Panc1 (cell line): ENCODE measurements around the gene SYCE3. TPM values are rescaled to one million over a fixed set of nuclear protein-coding genes. Genes with fewer than 3 reads are reported as not detected.

Experiments
- ATAC-seq: fragments of 200-7000 bp; cut with Tn5 transposase; 2 replicates; pipeline ENCODE4 v1.9.1; 2020; ENCODE audit warnings: mild to moderate bottlenecking, moderate library complexity
- BruUV-seq: library from RNA; stranded (reverse); fragments of 400-500 nt; replicated peaks from 2 replicates; lab custom pipeline; 2021; lab: Mats Ljungman, UMichigan
- CTCF ChIA-PET: fragments of 300-600 bp; sonication (Branson Sonifier 250); formaldehyde crosslinking; loops from one replicate; lab custom pipeline; 2022; ENCODE audit warnings: antibody characterized with exemption; lab: Charles Lee
- POLR2A ChIA-PET: fragments of 300-600 bp; sonication (Branson Sonifier 250); formaldehyde crosslinking; loops from one replicate; lab custom pipeline; 2022; ENCODE audit warnings: antibody characterized with exemption; lab: Charles Lee
- DNase-seq: peaks from one replicate; pipeline ENCODE4 v3.0.0-alpha.2; 2010; ENCODE audit warnings: low read depth, low spot score
- H3K27ac ChIP-seq: 2 replicates; pipeline ENCODE4 v1.5.1; 2011; ENCODE audit warnings: mild to moderate bottlenecking, low read length, inconsistent platforms
- H3K27me3 ChIP-seq: fragments of 200-500 bp; sonication (Bioruptor generic); 2 replicates; pipeline ENCODE4 v1.6.0; 2014; ENCODE audit warnings: low read length, inconsistent platforms; ENCODE audit not compliant: control insufficient read depth, insufficient read depth
- H3K36me3 ChIP-seq: fragments of 200-500 bp; sonication (Bioruptor generic); 2 replicates; pipeline ENCODE4 v1.5.1; 2014; ENCODE audit warnings: inconsistent platforms, mild to moderate bottlenecking, low read length, moderate library complexity; ENCODE audit not compliant: control insufficient read depth, insufficient read depth
- H3K4me1 ChIP-seq: 2 replicates; pipeline ENCODE4 v1.5.1; 2011; ENCODE audit warnings: inconsistent platforms, mild to moderate bottlenecking, low read length, moderate library complexity; ENCODE audit not compliant: control insufficient read depth, insufficient read depth
- H3K4me3 ChIP-seq, 2 experiments: 2 replicates each; pipeline ENCODE4 v1.5.1; 2011 to 2012; ENCODE audit warnings: low read depth in 2 of 2, low read length in 2 of 2, mild to moderate bottlenecking in 2 of 2, inconsistent platforms in 1 of 2, moderate library complexity in 1 of 2
- H3K9me3 ChIP-seq: fragments of 200-500 bp; sonication (Bioruptor generic); 2 replicates; pipeline ENCODE4 v1.5.1; 2014; ENCODE audit warnings: low read depth, mild to moderate bottlenecking, inconsistent platforms, low read length, moderate library complexity; ENCODE audit not compliant: control insufficient read depth, insufficient read depth
- CTCF ChIP-seq: fragments of 450-650 bp; IDR thresholded peaks from 2 replicates; pipeline ENCODE4 v1.5.1; 2017; ENCODE audit warnings: mild to moderate bottlenecking
- POLR2AphosphoS5 ChIP-seq: IDR thresholded peaks from 2 replicates; pipeline ENCODE4 v1.6.1; 2012; ENCODE audit warnings: mild to moderate bottlenecking, low read depth, low read length, moderate library complexity
- REST ChIP-seq, 2 experiments: IDR thresholded peaks; 2 replicates each; pipeline ENCODE4 v1.6.1; 2011 to 2012; ENCODE audit warnings: low read depth in 2 of 2, control low read depth in 1 of 2, low read length in 1 of 2, mild to moderate bottlenecking in 1 of 2, moderate library complexity in 1 of 2; ENCODE audit not compliant: insufficient read depth in 1 of 2
- SIN3A ChIP-seq: IDR thresholded peaks from 2 replicates; pipeline ENCODE4 v1.6.1; 2012; ENCODE audit warnings: low read depth, mild to moderate bottlenecking, low read length, moderate library complexity, borderline replicate concordance; ENCODE audit not compliant: insufficient read depth
- TCF7L2 ChIP-seq: IDR thresholded peaks from 2 replicates; pipeline ENCODE4 v1.6.1; 2011; ENCODE audit warnings: mild to moderate bottlenecking, low read depth, low read length, inconsistent platforms
- in situ Hi-C: cut with HindIII; loops from 2 replicates; pipeline ENCODE4 v1.10.0; 2016; ENCODE audit warnings: low sequenced_read_pairs, low pct_unique_long_range_greater_than_20kb
- intact Hi-C: fragments of 100-400 bp; cut with micrococcal nuclease; formaldehyde crosslinking; loops from one replicate; pipeline ENCODE4 v1.10.0; 2022; ENCODE audit not compliant: unreplicated experiment
- total RNA-seq: library from RNA; stranded (reverse); gene quantifications from one replicate; pipeline ENCODE4 v1.2.1, GENCODE V29; 2021; ENCODE audit not compliant: unreplicated experiment

The SYCE3 gene
- total RNA-seq, 1 experiment from 2014 or later: not detected

- H3K4me3 ChIP-seq: no peak overlapping the region
- ChIA-PET CTCF (interaction anchor here (0.6 kb wide), 2 partner anchors 65 to 82 kb away, joined by 3 to 4 read pairs; no protein-coding TSS in a partner anchor), POLR2A (no interaction called here)
- no peak; the same call in 1 of the 2 replicates for TF ChIP-seq CTCF
- no peak for TF ChIP-seq REST (IDR thresholded peaks at IDR 0.05; ENCODE audit: insufficient read depth in 1 of 2, low read depth in 2 of 2, low read length in 1 of 2)
- no peak for TF ChIP-seq TCF7L2
- TF ChIP-seq SIN3A: no peak
- TF ChIP-seq POLR2AphosphoS5: no peak
- H3K4me1 ChIP-seq: 0 out of 2 replicates have a peak, but pooled peaks cover under 1% of the 10 kb centered on the region
- no peaks in the 10 kb centered on the region for H3K27me3 ChIP-seq
- in situ Hi-C loops (no loop called here), intact Hi-C loops (no loop called here)
- peaks cover 4% of the 10 kb centered on the region for H3K36me3 ChIP-seq
- BruUV-seq: no TSS peak
- ATAC-seq (no peak), DNase-seq (no peak)
- H3K27ac ChIP-seq: no peak overlapping the region
- no peaks in the 10 kb centered on the region for H3K9me3 ChIP-seq
Observed at GRCh38 chr22:50503475-50504145, 59.1 kb downstream of the SYCE3 start.

GRCh38 chr22:50502628-50503474 is 59.9 kb downstream of the SYCE3 start:
- CTCF ChIA-PET: interaction anchor here (0.6 kb wide), 1 partner anchor 81 kb away, joined by 3 read pairs; no protein-coding TSS in a partner anchor
- DNase-seq: no peak
- intact Hi-C loops (no loop called here), in situ Hi-C loops (no loop called here)
- no peak for ATAC-seq
- POLR2A ChIA-PET: no interaction called here
- no peaks in the 10 kb centered on the region for H3K9me3 ChIP-seq
- no peak overlapping the region for H3K4me3 ChIP-seq
- H3K36me3 ChIP-seq: peaks cover 4% of the 10 kb centered on the region
- no peak overlapping the region for H3K27ac ChIP-seq
- TF ChIP-seq SIN3A (no peak), CTCF (no peak), REST (IDR thresholded peaks at IDR 0.05; ENCODE audit: insufficient read depth in 1 of 2, low read depth in 2 of 2, low read length in 1 of 2) (no peak), TCF7L2 (no peak), POLR2AphosphoS5 (no peak)
- no peaks in the 10 kb centered on the region for H3K27me3 ChIP-seq
- 0 out of 2 replicates have a peak, but pooled peaks cover 3% of the 10 kb centered on the region for H3K4me1 ChIP-seq
- no TSS peak for BruUV-seq
